ENCODE data around the gene SMCO4.

DNA sequence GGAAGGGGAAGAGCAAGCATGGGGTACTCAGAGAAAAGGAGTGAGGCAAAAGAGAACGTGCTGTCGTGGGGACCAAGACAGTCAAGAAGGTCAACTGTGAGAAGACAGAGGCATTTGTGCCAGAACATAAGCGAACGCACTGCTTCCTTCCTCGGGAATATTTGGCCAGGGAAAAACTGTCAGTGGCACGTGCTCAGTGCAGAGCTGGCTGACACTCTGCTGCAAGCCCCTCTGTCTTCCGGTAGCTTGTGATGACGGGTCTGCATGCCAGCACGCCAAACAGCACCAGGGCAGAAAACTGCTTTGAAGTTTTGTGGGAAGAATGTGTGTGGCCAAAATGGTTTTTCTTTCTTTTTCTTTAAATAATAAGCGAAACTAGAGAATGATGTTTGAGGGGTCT lies 60.6 kb downstream of the SMCO4 start:
- TF ChIP-seq, protein P1, sequence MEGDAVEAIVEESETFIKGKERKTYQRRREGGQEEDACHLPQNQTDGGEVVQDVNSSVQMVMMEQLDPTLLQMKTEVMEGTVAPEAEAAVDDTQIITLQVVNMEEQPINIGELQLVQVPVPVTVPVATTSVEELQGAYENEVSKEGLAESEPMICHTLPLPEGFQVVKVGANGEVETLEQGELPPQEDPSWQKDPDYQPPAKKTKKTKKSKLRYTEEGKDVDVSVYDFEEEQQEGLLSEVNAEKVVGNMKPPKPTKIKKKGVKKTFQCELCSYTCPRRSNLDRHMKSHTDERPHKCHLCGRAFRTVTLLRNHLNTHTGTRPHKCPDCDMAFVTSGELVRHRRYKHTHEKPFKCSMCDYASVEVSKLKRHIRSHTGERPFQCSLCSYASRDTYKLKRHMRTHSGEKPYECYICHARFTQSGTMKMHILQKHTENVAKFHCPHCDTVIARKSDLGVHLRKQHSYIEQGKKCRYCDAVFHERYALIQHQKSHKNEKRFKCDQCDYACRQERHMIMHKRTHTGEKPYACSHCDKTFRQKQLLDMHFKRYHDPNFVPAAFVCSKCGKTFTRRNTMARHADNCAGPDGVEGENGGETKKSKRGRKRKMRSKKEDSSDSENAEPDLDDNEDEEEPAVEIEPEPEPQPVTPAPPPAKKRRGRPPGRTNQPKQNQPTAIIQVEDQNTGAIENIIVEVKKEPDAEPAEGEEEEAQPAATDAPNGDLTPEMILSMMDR (conservative IDR thresholded peaks at IDR 0.05; ENCODE audit: low read depth, low read length): no peak
- TF ChIP-seq EZH2 (IDR thresholded peaks at IDR 0.05; ENCODE audit: borderline replicate concordance, low read depth, low read length, poor library complexity, severe bottlenecking): no peak
